Lung (tissue), 12 donors: ENCODE measurements around the gene DFFA. TPM values are rescaled to one million over a fixed set of nuclear protein-coding genes. Genes with fewer than 3 reads are reported as not detected.

ENCODE experiments used
- ATAC-seq: fragments of 200-7000 bp; cut with Tn5 transposase; one replicate; pipeline ENCODE4 v1.9.1; 2020; ENCODE audit warnings: moderate number of reproducible peaks; ENCODE audit not compliant: insufficient read depth, low FRiP score
- DNase-seq, 3 donors: peaks; one replicate each; pipeline ENCODE4 v3.0.0-alpha.2; 2013 to 2017
- H3K27ac ChIP-seq, 2 donors: one replicate each; pipeline ENCODE4 v1.5.1; 2013; ENCODE audit warnings: mild to moderate bottlenecking in 2 of 2, moderate library complexity in 2 of 2, control low read depth in 1 of 2, inconsistent platforms in 1 of 2, low read depth in 1 of 2, low read length in 1 of 2
- H3K27me3 ChIP-seq, 3 donors: one replicate each; pipeline ENCODE4 v1.5.1; 2013; ENCODE audit warnings: low read length in 2 of 3; ENCODE audit not compliant: control insufficient read depth in 3 of 3, insufficient read depth in 3 of 3
- H3K36me3 ChIP-seq, 4 donors: one replicate each; pipeline ENCODE4 v1.5.1; 2013; ENCODE audit warnings: low read length in 4 of 4, mild to moderate bottlenecking in 1 of 4, moderate library complexity in 1 of 4; ENCODE audit not compliant: control insufficient read depth in 4 of 4, insufficient read depth in 4 of 4
- H3K4me1 ChIP-seq, 5 donors: one replicate each; pipeline ENCODE4 v1.5.1; 2013; ENCODE audit warnings: low read length in 5 of 5, mild to moderate bottlenecking in 2 of 5, moderate library complexity in 1 of 5; ENCODE audit not compliant: control insufficient read depth in 5 of 5, insufficient read depth in 5 of 5
- H3K4me3 ChIP-seq: one replicate; pipeline ENCODE4 v1.5.1; 2013; ENCODE audit warnings: mild to moderate bottlenecking, control low read depth, moderate library complexity
- H3K9ac ChIP-seq, 2 donors: one replicate each; pipeline ENCODE4 v1.5.1; 2013; ENCODE audit warnings: low read length in 2 of 2, control low read depth in 1 of 2; ENCODE audit not compliant: insufficient read depth in 1 of 2
- H3K9me3 ChIP-seq, 4 donors: one replicate each; pipeline ENCODE4 v1.5.1; 2013; ENCODE audit warnings: low read length in 3 of 4, mild to moderate bottlenecking in 1 of 4, moderate library complexity in 1 of 4; ENCODE audit not compliant: control insufficient read depth in 4 of 4, insufficient read depth in 3 of 4
- CTCF ChIP-seq: IDR thresholded peaks from 2 replicates; pipeline ENCODE4 v1.5.1; 2012; ENCODE audit warnings: mild to moderate bottlenecking; ENCODE audit errors: control extremely low read depth, extremely low read depth
- WGBS, 2 donors: extraction: QIAGEN DNeasy Blood & Tissue Kit; methylation state at CpG; one replicate each; pipeline ENCODE4 v1.1.7; 2013; 5-methylcytosine and 5-hydroxymethylcytosine counted together
- polyA plus RNA-seq, 2 donors: library from polyadenylated mRNA; stranded (reverse); fragments of 200-250 nt; gene quantifications; one replicate each; pipeline ENCODE4 v1.2.1, GENCODE V29; 2013
- total RNA-seq, 2 donors: library from RNA; depleted of rRNA in 1 of 2; stranded (reverse); fragments of >200 nt in 1 of 2; gene quantifications; one replicate each; pipeline ENCODE4 v1.2.1, GENCODE V29; 2014 to 2021
- donor health status: control.
- donor health status: control.
- donor health status: Bipolar disorder and iron deficiency.
- donor health status: healthy.
- donor health status: DM: yes; HTN: yes; CAD: no.

DFFA gene
- total and polyA plus RNA-seq, 4 donors: 13.8 to 37.4 (median 27.1) TPM

- peak overlapping the region in 1 of 2 donors; percentile 60 for H3K9ac ChIP-seq
- no peaks in the 10 kb centered on the region for H3K27me3 ChIP-seq
- no peaks in the 10 kb centered on the region for H3K9me3 ChIP-seq
- peaks cover 0 to 9% (median 0%) of the 10 kb centered on the region in 5 donors for H3K4me1 ChIP-seq
- DNase-seq (peak; percentile 78 to 81 (median 80)), ATAC-seq (peak; percentile 78)
- H3K36me3 ChIP-seq: peaks cover 0 to 8% (median 6%) of the 10 kb centered on the region in 4 donors
- H3K4me3 ChIP-seq: no peak overlapping the region
- 2 to 3% methylated on average over 15 of the region's 15 CpGs for WGBS, 2 donors
- H3K27ac ChIP-seq: peak overlapping the region in 1 of 2 donors; percentile 15
- peak; percentile 86 for TF ChIP-seq CTCF
These were observed 22.6 kb upstream of the DFFA start for GRCh38 chr1:10494754-10495474.

DNA sequence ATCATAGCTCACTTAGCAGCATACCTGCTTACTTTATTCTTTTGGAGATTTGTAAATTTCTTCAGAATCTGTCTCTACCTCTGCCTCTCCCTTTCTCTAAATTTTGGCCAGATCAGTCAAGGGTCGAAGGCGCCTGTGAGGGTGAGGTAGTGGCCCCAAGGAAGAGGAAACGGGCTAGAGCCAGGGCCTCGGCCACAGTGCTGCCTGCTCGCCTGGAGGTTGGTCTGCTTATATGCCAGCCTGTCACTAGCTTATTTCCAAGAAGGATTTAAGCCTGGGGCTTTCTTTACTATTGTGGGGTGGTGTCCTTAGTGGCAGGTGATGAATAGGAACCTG, 22.1 kb upstream of the DFFA start:
- no peak overlapping the region for H3K27ac ChIP-seq
- H3K4me1 ChIP-seq: peaks cover 0 to 14% (median 2%) of the 10 kb centered on the region in 5 donors
- 76 to 83% methylated on average over 5 of the region's 5 CpGs for WGBS, 2 donors
- no peak overlapping the region for H3K4me3 ChIP-seq
- no peak for TF ChIP-seq CTCF
- H3K9ac ChIP-seq: peak overlapping the region in 1 of 2 donors; percentile 60
- no peaks in the 10 kb centered on the region for H3K9me3 ChIP-seq
- H3K27me3 ChIP-seq: no peaks in the 10 kb centered on the region
- ATAC-seq: no peak
- peaks cover 0 to 9% (median 6%) of the 10 kb centered on the region in 4 donors for H3K36me3 ChIP-seq
- DNase-seq: no peak

GRCh38 chr1:10490286-10490970, 18.1 kb upstream of the DFFA start:
- Histone ChIP-seq H3K4me3 (no peak overlapping the region), H3K27ac (no peak overlapping the region), H3K27me3 (no peaks in the 10 kb centered on the region), H3K9me3 (no peaks in the 10 kb centered on the region), H3K4me1 (peaks cover 0 to 14% (median 4%) of the 10 kb centered on the region in 5 donors), H3K9ac (no peak overlapping the region), H3K36me3 (peaks cover 0 to 3% (median 1%) of the 10 kb centered on the region in 4 donors)
- 87% methylated on average over 12 of the region's 12 CpGs for WGBS, 2 donors
- DNase-seq (no peak), ATAC-seq (no peak)
- no peak for TF ChIP-seq CTCF
